K562 (cell line): Measurements from ENCODE around the gene TXNRD2. TPM values are rescaled to one million over a fixed set of nuclear protein-coding genes. Genes with fewer than 3 reads are reported as not detected.

Experiments used
- BRD4 ChIP-seq: fragments of 200-600 bp; sonication (generic); IDR thresholded peaks from 2 replicates; pipeline ENCODE4 v1.6.1; 2017; ENCODE audit warnings: inconsistent platforms
- CHD1 ChIP-seq: fragments of 200-600 bp; sonication (generic); IDR thresholded peaks from one replicate; pipeline ENCODE4 v1.6.1; 2012; ENCODE audit warnings: mild to moderate bottlenecking, moderate library complexity, low read length, inconsistent platforms
- CHD2 ChIP-seq: IDR thresholded peaks from 2 replicates; pipeline ENCODE4 v1.6.1; 2011; ENCODE audit warnings: low read depth, low read length
- FOXJ2 ChIP-seq: fragments of 200-800 bp; sonication (Bioruptor generic); IDR thresholded peaks from 2 replicates; pipeline ENCODE4 v1.6.1; 2016; ENCODE audit warnings: missing genetic modification characterization, missing compliant biosample characterization
- FOXK1 ChIP-seq: sonication (generic); formaldehyde crosslinking; IDR thresholded peaks from 2 replicates; pipeline ENCODE4 v1.8.0; 2022; ENCODE audit warnings: missing genetic modification reagents, mild to moderate bottlenecking, borderline replicate concordance
- HDAC8 ChIP-seq: fragments of 450-650 bp; IDR thresholded peaks from 2 replicates; pipeline ENCODE4 v1.6.1; 2016; ENCODE audit warnings: mild to moderate bottlenecking, missing genetic modification characterization, moderate library complexity, missing compliant biosample characterization
- HINFP ChIP-seq: fragments of 450-650 bp; conservative IDR thresholded peaks from 2 replicates; pipeline ENCODE4 v1.6.1; 2016; ENCODE audit warnings: missing genetic modification characterization, low read depth, mild to moderate bottlenecking, control low read depth, missing compliant biosample characterization
- KDM5B ChIP-seq: fragments of 200-600 bp; sonication (generic); IDR thresholded peaks from 2 replicates; pipeline ENCODE4 v1.6.1; 2012; ENCODE audit warnings: low read depth, mild to moderate bottlenecking, moderate library complexity, low read length, control low read depth, inconsistent platforms; ENCODE audit not compliant: insufficient replicate concordance
- MITF ChIP-seq: IDR thresholded peaks from 2 replicates; pipeline ENCODE4 v1.6.1; 2014; ENCODE audit warnings: antibody characterized with exemption
- MLLT1 ChIP-seq, 2 experiments: fragments of 450-650 bp; IDR thresholded peaks; 2 replicates each; pipeline ENCODE4 v1.6.1; 2016
- NR2C2 ChIP-seq, 2 experiments: fragments of 200-800 bp in 1 of 2; sonication (Bioruptor generic) in 1 of 2; sonication (generic) in 1 of 2; formaldehyde crosslinking in 1 of 2; IDR thresholded peaks; 2 replicates each; pipeline versions ENCODE4 v1.6.1 to v1.8.0; 2016 to 2022; ENCODE audit warnings: mild to moderate bottlenecking in 1 of 2, missing compliant biosample characterization in 1 of 2, missing genetic modification characterization in 1 of 2, missing genetic modification reagents in 1 of 2
- PRMT5 ChIP-seq: sonication (generic); formaldehyde crosslinking; IDR thresholded peaks from 2 replicates; pipeline ENCODE4 v1.5.0; 2020; ENCODE audit warnings: missing genetic modification reagents
- RERE ChIP-seq: sonication (generic); formaldehyde crosslinking; IDR thresholded peaks from 2 replicates; pipeline ENCODE4 v1.8.0; 2023; ENCODE audit warnings: missing genetic modification reagents, mild to moderate bottlenecking, borderline replicate concordance
- TEAD1 ChIP-seq, 2 experiments: fragments of 450-650 bp in 1 of 2; sonication (generic) in 1 of 2; formaldehyde crosslinking; IDR thresholded peaks; 2 replicates each; pipeline versions ENCODE4 v1.4.0 to v1.8.0; 2020 to 2022; ENCODE audit warnings: mild to moderate bottlenecking in 2 of 2, missing genetic modification reagents in 1 of 2
- WHSC1 ChIP-seq: IDR thresholded peaks from one replicate; pipeline ENCODE4 v1.6.1; 2012; ENCODE audit warnings: low read length, control low read depth, inconsistent platforms
- YY1 ChIP-seq, 3 experiments: IDR thresholded peaks; 2 replicates each; pipeline ENCODE4 v1.6.1; 2011; ENCODE audit warnings: low read length in 2 of 3, mild to moderate bottlenecking in 2 of 3, moderate library complexity in 2 of 3, borderline replicate concordance in 1 of 3, control low read depth in 1 of 3, low read depth in 1 of 3; ENCODE audit not compliant: insufficient read depth in 3 of 3, insufficient replicate concordance in 2 of 3, control insufficient read depth in 1 of 3, insufficient read length in 1 of 3; ENCODE audit errors: extremely low read depth in 1 of 3
- ZNF354B ChIP-seq: fragments of 250-450 bp; sonication (Bioruptor Pico); IDR thresholded peaks from 2 replicates; pipeline ENCODE4 v1.4.0; 2020
- ZNF436 ChIP-seq: fragments of 250-450, 450-650 bp; sonication (Bioruptor Pico); formaldehyde crosslinking; IDR thresholded peaks from 2 replicates; pipeline ENCODE4 v1.7.0; 2020; ENCODE audit warnings: mild to moderate bottlenecking
- polyA plus RNA-seq, 8 experiments: library from polyadenylated mRNA; depleted of rRNA in 4 of 8; stranded (reverse) in 5 of 8; unstranded in 3 of 8; fragments of >200 nt; fragmentation: Nextera tagmentation in 2 of 8; fragmentation: Illumina TruSeq in 1 of 8; extraction: Ambion mirVana in 2 of 8; extraction: Trizol in 1 of 8; gene quantifications; 2 replicates each; pipeline versions ENCODE4 v1.2.1 to v1.2.3, GENCODE V29; 2011 to 2014; ENCODE audit warnings: inconsistent platforms in 1 of 8, missing spikeins in 1 of 8
- total RNA-seq, 7 experiments: library from RNA; depleted of rRNA in 6 of 7; stranded (reverse); fragments of >200 nt in 6 of 7; fragmentation: Illumina TruSeq in 2 of 7; extraction: Trizol in 2 of 7; gene quantifications; 2 replicates each; pipeline versions ENCODE4 v1.2.1 to v1.2.3, GENCODE V29; 2011 to 2021; ENCODE audit warnings: low replicate concordance in 1 of 7

Gene TXNRD2
- total and polyA plus RNA-seq, 9 of the 15 experiments (the other 6 are each of a cell fraction or from before 2014, with no cell fraction given), result 3.3 to 80.2 (median 49.4) TPM

GRCh38 chr22:19976671-19977070 lies 35.1 kb upstream of the TXNRD2 start (continued):
- TF ChIP-seq KDM5B (peak; percentile 45), CHD2 (0 out of 2 replicates have a peak, but pooled peaks have one; percentile 2), RERE (CRISPR knock-in tag) (no peak), WHSC1 (no peak), FOXK1 (no peak), TEAD1 (CRISPR knock-in tag; IDR thresholded peaks at IDR 0.05) (no peak), MLLT1 (IDR thresholded peaks at IDR 0.05) (no peak), ZNF436 (no peak), HDAC8 (tag) (no peak), NR2C2 (CRISPR knock-in tag; IDR thresholded peaks at IDR 0.05) (no peak), NR2C2 (tag; IDR thresholded peaks at IDR 0.05) (no peak), BRD4 (no peak), PRMT5 (CRISPR knock-in tag) (peak; percentile 63; the same call in 1 of the 2 replicates), HINFP (tag) (no peak), CHD1 (peak; percentile 74), YY1 (IDR thresholded peaks at IDR 0.05; ENCODE audit: borderline replicate concordance in 1 of 3, control insufficient read depth in 1 of 3, extremely low read depth in 1 of 3, insufficient read depth in 3 of 3, insufficient read length in 1 of 3, insufficient replicate concordance in 2 of 3, low read depth in 1 of 3, low read length in 2 of 3) (peak in 1 of 3 experiments; percentile 5), FOXJ2 (tag) (no peak), ZNF354B (CRISPR knock-in tag) (no peak), MITF (no peak)
